Measurements from ENCODE around the gene MEX3A. TPM values are rescaled to one million over a fixed set of nuclear protein-coding genes. Genes with fewer than 3 reads are reported as not detected.

The MEX3A gene
- total and polyA plus RNA-seq, 4 donors, result 0.26 to 8.1 (median 1.1) TPM

- H3K36me3 ChIP-seq (ENCODE audit: control insufficient read depth in 4 of 4, insufficient read depth in 4 of 4, low read length in 4 of 4), result peaks cover 0 to 21% (median 3%) of the 10 kb centered on the region in 4 donors
- peak; percentile 63 to 84 (median 70) for DNase-seq
- 68 to 77% methylated on average over 8 of the region's 8 CpGs for WGBS, 2 donors
- peak overlapping the region; percentile 68 to 80 for H3K9ac ChIP-seq (ENCODE audit: insufficient read depth in 1 of 2, low read length in 2 of 2)
- TF ChIP-seq CTCF (IDR thresholded peaks at IDR 0.05; ENCODE audit: control extremely low read depth, extremely low read depth), result no peak
- no peaks in the 10 kb centered on the region for H3K27me3 ChIP-seq (ENCODE audit: control insufficient read depth in 3 of 3, insufficient read depth in 3 of 3, low read length in 2 of 3)
- no peaks in the 10 kb centered on the region for H3K9me3 ChIP-seq (ENCODE audit: control insufficient read depth in 4 of 4, insufficient read depth in 3 of 4, low read length in 3 of 4)
- no peak for ATAC-seq (ENCODE audit: insufficient read depth, low FRiP score)
- peaks cover 0 to 63% (median 22%) of the 10 kb centered on the region in 5 donors for H3K4me1 ChIP-seq (ENCODE audit: control insufficient read depth in 5 of 5, insufficient read depth in 5 of 5, low read length in 5 of 5)
- no peak overlapping the region for H3K27ac ChIP-seq (ENCODE audit: low read depth in 1 of 2, low read length in 1 of 2)
- H3K4me3 ChIP-seq, result no peak overlapping the region
Observed at GRCh38 chr1:156080241-156080862, 1.9 kb downstream of the MEX3A start.

DNA sequence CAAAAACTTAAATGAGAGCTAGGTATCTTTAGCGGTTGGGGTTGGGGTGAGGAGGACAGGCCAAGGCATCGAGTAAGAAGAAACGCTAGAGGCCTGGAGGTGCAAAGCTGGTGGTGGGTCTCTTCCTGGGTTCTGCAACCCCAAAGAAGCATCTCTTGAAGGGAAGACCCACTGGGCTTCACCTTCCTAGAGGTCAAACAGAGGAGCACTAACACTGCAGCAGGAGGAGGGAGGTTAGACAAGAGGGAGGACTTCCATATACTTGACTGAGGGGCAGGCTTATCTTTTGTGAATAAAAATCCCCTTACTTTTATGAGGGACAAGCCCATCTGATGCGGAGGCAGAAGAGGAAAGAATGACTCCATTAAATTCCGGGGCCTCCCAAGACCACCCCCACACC lies 2.5 kb downstream of the MEX3A start:
- Histone ChIP-seq H3K9me3 (ENCODE audit: control insufficient read depth in 4 of 4, insufficient read depth in 3 of 4, low read length in 3 of 4) (no peaks in the 10 kb centered on the region), H3K9ac (ENCODE audit: insufficient read depth in 1 of 2, low read length in 2 of 2) (peak overlapping the region in 1 of 2 donors; percentile 80), H3K4me3 (no peak overlapping the region), H3K4me1 (ENCODE audit: control insufficient read depth in 5 of 5, insufficient read depth in 5 of 5, low read length in 5 of 5) (peaks cover 0 to 66% (median 26%) of the 10 kb centered on the region in 5 donors), H3K27ac (ENCODE audit: low read depth in 1 of 2, low read length in 1 of 2) (no peak overlapping the region), H3K36me3 (ENCODE audit: control insufficient read depth in 4 of 4, insufficient read depth in 4 of 4, low read length in 4 of 4) (peaks cover 0 to 21% (median 4%) of the 10 kb centered on the region in 4 donors), H3K27me3 (ENCODE audit: control insufficient read depth in 3 of 3, insufficient read depth in 3 of 3, low read length in 2 of 3) (no peaks in the 10 kb centered on the region)
- WGBS, 2 donors, result 81 to 88% methylated on average over 5 of the region's 5 CpGs
- DNase-seq (no peak), ATAC-seq (ENCODE audit: insufficient read depth, low FRiP score) (no peak)
- no peak for TF ChIP-seq CTCF (IDR thresholded peaks at IDR 0.05; ENCODE audit: control extremely low read depth, extremely low read depth)

GRCh38 chr1:156078728-156079127 lies 3.5 kb downstream of the MEX3A start:
- Histone ChIP-seq H3K4me3 (no peak overlapping the region), H3K4me1 (ENCODE audit: control insufficient read depth in 5 of 5, insufficient read depth in 5 of 5, low read length in 5 of 5) (peaks cover 0 to 61% (median 22%) of the 10 kb centered on the region in 5 donors), H3K9ac (ENCODE audit: insufficient read depth in 1 of 2, low read length in 2 of 2) (peak overlapping the region in 1 of 2 donors; percentile 25), H3K9me3 (ENCODE audit: control insufficient read depth in 4 of 4, insufficient read depth in 3 of 4, low read length in 3 of 4) (no peaks in the 10 kb centered on the region), H3K36me3 (ENCODE audit: control insufficient read depth in 4 of 4, insufficient read depth in 4 of 4, low read length in 4 of 4) (peaks cover 0 to 21% (median 5%) of the 10 kb centered on the region in 4 donors), H3K27me3 (ENCODE audit: control insufficient read depth in 3 of 3, insufficient read depth in 3 of 3, low read length in 2 of 3) (no peaks in the 10 kb centered on the region), H3K27ac (ENCODE audit: low read depth in 1 of 2, low read length in 1 of 2) (no peak overlapping the region)
- WGBS, 2 donors, result 95 to 97% methylated on average over 5 of the region's 5 CpGs
- no peak for DNase-seq
- no peak for TF ChIP-seq CTCF (IDR thresholded peaks at IDR 0.05; ENCODE audit: control extremely low read depth, extremely low read depth)
- no peak for ATAC-seq (ENCODE audit: insufficient read depth, low FRiP score)

DNA sequence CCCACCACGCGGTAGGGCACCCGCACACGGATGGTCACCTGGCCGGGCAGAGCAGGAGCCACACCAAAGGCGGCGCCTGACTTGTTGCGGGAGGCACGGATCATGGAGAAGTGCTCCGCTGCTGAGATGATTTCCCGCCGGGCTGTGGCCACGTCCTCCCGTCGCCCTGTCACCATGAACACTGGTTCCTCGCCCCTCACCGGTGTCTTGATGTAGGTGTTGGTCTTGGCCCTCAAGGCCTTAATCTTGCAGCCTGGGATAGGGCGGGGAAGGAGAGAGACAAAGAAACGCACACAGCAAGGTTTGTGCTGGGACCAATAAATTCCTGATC lies 4.9 kb downstream of the MEX3A start:
- WGBS, 2 donors, result 90 to 92% methylated on average over 19 of the region's 19 CpGs
- Histone ChIP-seq H3K9ac (ENCODE audit: insufficient read depth in 1 of 2, low read length in 2 of 2) (no peak overlapping the region), H3K4me3 (no peak overlapping the region), H3K9me3 (ENCODE audit: control insufficient read depth in 4 of 4, insufficient read depth in 3 of 4, low read length in 3 of 4) (no peaks in the 10 kb centered on the region), H3K27me3 (ENCODE audit: control insufficient read depth in 3 of 3, insufficient read depth in 3 of 3, low read length in 2 of 3) (no peaks in the 10 kb centered on the region), H3K4me1 (ENCODE audit: control insufficient read depth in 5 of 5, insufficient read depth in 5 of 5, low read length in 5 of 5) (peaks cover 0 to 69% (median 21%) of the 10 kb centered on the region in 5 donors), H3K36me3 (ENCODE audit: control insufficient read depth in 4 of 4, insufficient read depth in 4 of 4, low read length in 4 of 4) (peaks cover 0 to 21% (median 5%) of the 10 kb centered on the region in 4 donors), H3K27ac (ENCODE audit: low read depth in 1 of 2, low read length in 1 of 2) (peak overlapping the region in 1 of 2 donors; percentile 41)
- TF ChIP-seq CTCF (IDR thresholded peaks at IDR 0.05; ENCODE audit: control extremely low read depth, extremely low read depth), result no peak
- no peak for DNase-seq
- no peak for ATAC-seq (ENCODE audit: insufficient read depth, low FRiP score)
